Measurements from ENCODE around the gene CXorf49B. TPM values are rescaled to one million over a fixed set of nuclear protein-coding genes. Genes with fewer than 3 reads are reported as not detected.

The CXorf49B gene
- total RNA-seq, 1 donor from 2014 or later = not detected

DNA sequence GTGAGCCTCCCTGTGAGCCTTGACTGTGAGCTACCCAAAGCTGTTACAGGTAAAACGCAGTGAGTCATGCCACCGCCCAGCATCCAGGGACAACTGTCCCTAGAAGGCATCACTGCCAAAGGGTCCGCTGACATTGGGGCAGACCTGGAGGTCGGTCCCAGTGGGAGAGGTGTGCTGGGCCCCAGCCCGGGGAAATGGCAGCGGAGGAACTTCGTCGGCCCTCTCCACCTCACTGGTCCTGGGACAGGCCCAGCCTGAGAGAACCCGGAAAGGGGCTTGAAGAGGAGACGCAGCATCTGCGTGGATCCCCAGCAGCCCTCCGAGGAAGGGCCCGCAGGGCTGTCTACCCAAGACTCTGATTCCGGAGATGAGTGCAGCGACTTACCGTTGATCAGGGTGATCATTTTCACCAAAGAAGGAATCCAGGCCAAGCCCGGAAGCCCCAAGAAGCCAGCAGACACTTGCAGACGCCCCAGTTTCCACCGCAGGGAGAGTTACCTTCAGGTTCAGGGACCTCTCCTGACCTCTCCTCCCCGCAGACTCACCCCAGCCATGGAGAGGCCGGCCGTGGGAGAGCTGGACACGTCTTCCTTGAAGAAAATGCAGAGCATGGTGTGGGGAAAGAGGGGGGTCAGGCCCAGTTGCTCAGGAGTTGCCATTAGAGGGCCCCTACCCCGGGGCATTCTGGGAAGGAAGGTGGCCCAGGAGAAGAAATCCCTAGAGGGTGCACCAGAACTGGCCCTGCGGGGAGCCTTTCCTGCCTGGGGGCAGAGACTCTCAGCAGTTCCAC, 51.2 kb downstream of the CXorf49B start:
- no peak for DNase-seq
- no peak for ATAC-seq (ENCODE audit: poor library complexity)

DNA sequence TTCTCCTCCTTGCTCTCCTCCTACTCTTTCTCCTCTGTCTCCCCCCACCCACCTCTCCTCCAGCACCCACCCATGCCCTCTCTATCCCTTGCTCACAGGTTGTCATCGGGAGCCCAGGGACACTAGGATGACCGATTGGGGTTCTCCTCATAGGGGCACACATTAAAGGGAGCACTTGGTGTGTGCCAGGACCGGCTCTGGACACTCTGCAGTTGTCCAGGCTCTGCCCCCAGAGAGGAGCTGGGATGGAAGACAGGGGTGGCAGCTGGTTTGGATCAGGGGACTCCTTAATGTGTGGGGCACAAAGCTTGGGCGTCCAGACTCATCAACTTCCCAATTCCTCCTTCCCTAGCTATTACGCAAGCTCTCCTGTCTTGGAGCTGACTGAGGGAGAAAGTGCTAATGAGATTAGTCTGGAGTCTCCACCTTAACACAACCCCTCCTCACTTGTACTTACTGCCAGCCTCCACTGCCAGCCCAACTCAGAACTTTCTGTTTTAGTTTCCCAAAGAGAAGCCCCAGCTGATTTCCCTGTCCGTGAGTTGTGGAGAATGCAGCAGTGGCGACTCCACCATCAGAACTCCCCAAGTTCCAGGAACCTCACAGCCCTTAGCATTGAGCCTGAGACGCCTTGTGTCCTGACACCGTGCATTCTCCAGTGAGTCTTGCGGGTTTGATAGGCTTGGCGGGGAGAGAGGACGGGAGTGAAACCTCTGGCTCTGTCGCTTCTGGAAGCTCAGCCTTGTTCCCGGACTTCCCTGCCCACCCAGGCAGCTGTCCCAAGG, 52.2 kb downstream of the CXorf49B start:
- DNase-seq (no peak), ATAC-seq (ENCODE audit: poor library complexity) (no peak)
- intact Hi-C loops (cut with DNase I) = no loop called here

More for the DNA sequence above, 51.2 kb downstream of the CXorf49B start:
- intact Hi-C loops (cut with DNase I) = no loop called here

DNA sequence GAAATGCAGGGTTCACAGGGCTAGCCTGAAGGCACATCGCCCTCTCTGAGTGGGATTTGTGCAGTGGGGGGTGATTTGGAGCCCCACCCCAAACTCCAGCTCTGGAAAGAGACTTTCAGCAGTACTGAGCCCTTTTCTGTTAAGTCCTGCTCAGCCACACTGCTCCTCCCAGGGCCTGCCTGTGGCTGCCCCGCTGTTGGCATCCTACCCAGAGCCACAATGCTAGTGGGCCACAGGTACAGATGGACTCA, 52.7 kb downstream of the CXorf49B start:
- intact Hi-C loops (cut with DNase I) = no loop called here
- DNase-seq (no peak), ATAC-seq (ENCODE audit: poor library complexity) (no peak)

Other genes with a start within 250 kb of the CXorf49B start
- gene OGT, start 230.2 kb upstream of the CXorf49B start, total RNA-seq = 72.7 TPM
- gene GCNA, start 184.9 kb upstream of the CXorf49B start, total RNA-seq = 2.2 TPM
- 0.22 TPM for gene CXCR3, start 144.8 kb upstream of the CXorf49B start, total RNA-seq
- not detected for gene CXorf49, start 45.1 kb upstream of the CXorf49B start, total RNA-seq
- gene NHSL2, start 147.5 kb downstream of the CXorf49B start, total RNA-seq = 4.7 TPM